Osteoblast (primary cell): Measurements from ENCODE around the gene VASH2. TPM values are rescaled to one million over a fixed set of nuclear protein-coding genes. Genes with fewer than 3 reads are reported as not detected.

Source experiments
- DNase-seq: peaks from one replicate; pipeline ENCODE4 v3.0.0; 2011; ENCODE audit warnings: low spot score, mixed read lengths; ENCODE audit not compliant: insufficient read length; ENCODE audit errors: missing footprints
- H2AFZ ChIP-seq: 2 replicates; pipeline ENCODE4 v1.6.0; 2011; ENCODE audit warnings: mild to moderate bottlenecking, low read length
- H3K27ac ChIP-seq: 2 replicates; pipeline ENCODE4 v1.5.1; 2011; ENCODE audit warnings: mild to moderate bottlenecking, low read depth, low read length, moderate library complexity
- H3K27me3 ChIP-seq: 2 replicates; pipeline ENCODE4 v1.6.0; 2012; ENCODE audit warnings: mild to moderate bottlenecking, control low read depth, inconsistent platforms, low read length, moderate library complexity; ENCODE audit not compliant: insufficient read depth
- H3K36me3 ChIP-seq: 2 replicates; pipeline ENCODE4 v1.5.1; 2011; ENCODE audit warnings: mild to moderate bottlenecking, low read length, control low read depth, moderate library complexity; ENCODE audit not compliant: insufficient read depth
- H3K4me1 ChIP-seq: 2 replicates; pipeline ENCODE4 v1.5.1; 2011; ENCODE audit warnings: mild to moderate bottlenecking, low read length, control low read depth, moderate library complexity; ENCODE audit not compliant: insufficient read depth
- H3K4me2 ChIP-seq: 2 replicates; pipeline ENCODE4 v1.6.0; 2011; ENCODE audit warnings: mild to moderate bottlenecking, low read length; ENCODE audit not compliant: insufficient read depth
- H3K4me3 ChIP-seq: fragments of 200-600 bp; sonication (generic); 3 replicates; pipeline ENCODE4 v1.5.1; 2012; ENCODE audit warnings: mild to moderate bottlenecking, low read length, inconsistent platforms; ENCODE audit not compliant: insufficient read depth
- H3K79me2 ChIP-seq: 2 replicates; pipeline ENCODE4 v1.6.0; 2012; ENCODE audit warnings: mild to moderate bottlenecking, low read length, control low read depth, inconsistent platforms; ENCODE audit not compliant: insufficient read depth
- H3K9me3 ChIP-seq: 2 replicates; pipeline ENCODE4 v1.5.1; 2011; ENCODE audit warnings: low read depth, low read length, control low read depth
- H4K20me1 ChIP-seq: 2 replicates; pipeline ENCODE4 v1.6.0; 2012; ENCODE audit warnings: mild to moderate bottlenecking, low read length, control low read depth; ENCODE audit not compliant: insufficient read depth
- total RNA-seq: library from RNA; depleted of rRNA; stranded (reverse); fragments of >200 nt; gene quantifications from 2 replicates; pipeline ENCODE4 v1.2.3, GENCODE V29; 2012
- TF ChIP-seq, protein P1 (sequence below): IDR thresholded peaks from 2 replicates; pipeline ENCODE4 v1.5.1; 2011; ENCODE audit warnings: mild to moderate bottlenecking, low read depth, low read length, moderate library complexity; ENCODE audit errors: extremely low read depth

Gene VASH2
- total RNA-seq, 1 donor = 1.1 TPM

DNA sequence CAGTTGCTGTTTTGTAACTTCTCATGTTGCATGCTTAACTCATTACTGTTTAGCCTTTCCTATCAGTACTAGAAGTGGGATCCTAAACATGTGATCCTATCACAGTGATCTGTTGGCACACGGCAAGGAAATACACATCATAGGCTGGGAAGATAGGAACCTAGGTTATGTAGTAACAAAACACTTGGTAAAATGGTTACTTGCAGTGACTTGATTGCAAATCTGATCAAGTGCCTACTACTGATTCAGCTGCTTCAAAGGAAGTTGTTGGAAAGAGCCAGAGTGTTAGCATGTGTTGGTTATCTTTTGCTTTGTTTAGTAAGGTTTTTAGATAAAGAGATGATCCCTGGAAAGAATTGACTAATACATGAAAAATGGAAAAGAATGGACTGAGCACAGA lies 8.9 kb upstream of the VASH2 start:
- no peaks in the 10 kb centered on the region for H3K9me3 ChIP-seq
- no peak overlapping the region for H3K4me3 ChIP-seq
- H3K27ac ChIP-seq = no peak overlapping the region
- no peak overlapping the region for H2AFZ ChIP-seq
- no peak overlapping the region for H3K4me2 ChIP-seq
- no peaks in the 10 kb centered on the region for H4K20me1 ChIP-seq
- H3K27me3 ChIP-seq = peaks cover 1% of the 10 kb centered on the region
- DNase-seq = no peak
- TF ChIP-seq, protein P1, sequence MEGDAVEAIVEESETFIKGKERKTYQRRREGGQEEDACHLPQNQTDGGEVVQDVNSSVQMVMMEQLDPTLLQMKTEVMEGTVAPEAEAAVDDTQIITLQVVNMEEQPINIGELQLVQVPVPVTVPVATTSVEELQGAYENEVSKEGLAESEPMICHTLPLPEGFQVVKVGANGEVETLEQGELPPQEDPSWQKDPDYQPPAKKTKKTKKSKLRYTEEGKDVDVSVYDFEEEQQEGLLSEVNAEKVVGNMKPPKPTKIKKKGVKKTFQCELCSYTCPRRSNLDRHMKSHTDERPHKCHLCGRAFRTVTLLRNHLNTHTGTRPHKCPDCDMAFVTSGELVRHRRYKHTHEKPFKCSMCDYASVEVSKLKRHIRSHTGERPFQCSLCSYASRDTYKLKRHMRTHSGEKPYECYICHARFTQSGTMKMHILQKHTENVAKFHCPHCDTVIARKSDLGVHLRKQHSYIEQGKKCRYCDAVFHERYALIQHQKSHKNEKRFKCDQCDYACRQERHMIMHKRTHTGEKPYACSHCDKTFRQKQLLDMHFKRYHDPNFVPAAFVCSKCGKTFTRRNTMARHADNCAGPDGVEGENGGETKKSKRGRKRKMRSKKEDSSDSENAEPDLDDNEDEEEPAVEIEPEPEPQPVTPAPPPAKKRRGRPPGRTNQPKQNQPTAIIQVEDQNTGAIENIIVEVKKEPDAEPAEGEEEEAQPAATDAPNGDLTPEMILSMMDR = no peak
- no peaks in the 10 kb centered on the region for H3K4me1 ChIP-seq
- H3K79me2 ChIP-seq = no peaks in the 10 kb centered on the region
- no peaks in the 10 kb centered on the region for H3K36me3 ChIP-seq

DNA sequence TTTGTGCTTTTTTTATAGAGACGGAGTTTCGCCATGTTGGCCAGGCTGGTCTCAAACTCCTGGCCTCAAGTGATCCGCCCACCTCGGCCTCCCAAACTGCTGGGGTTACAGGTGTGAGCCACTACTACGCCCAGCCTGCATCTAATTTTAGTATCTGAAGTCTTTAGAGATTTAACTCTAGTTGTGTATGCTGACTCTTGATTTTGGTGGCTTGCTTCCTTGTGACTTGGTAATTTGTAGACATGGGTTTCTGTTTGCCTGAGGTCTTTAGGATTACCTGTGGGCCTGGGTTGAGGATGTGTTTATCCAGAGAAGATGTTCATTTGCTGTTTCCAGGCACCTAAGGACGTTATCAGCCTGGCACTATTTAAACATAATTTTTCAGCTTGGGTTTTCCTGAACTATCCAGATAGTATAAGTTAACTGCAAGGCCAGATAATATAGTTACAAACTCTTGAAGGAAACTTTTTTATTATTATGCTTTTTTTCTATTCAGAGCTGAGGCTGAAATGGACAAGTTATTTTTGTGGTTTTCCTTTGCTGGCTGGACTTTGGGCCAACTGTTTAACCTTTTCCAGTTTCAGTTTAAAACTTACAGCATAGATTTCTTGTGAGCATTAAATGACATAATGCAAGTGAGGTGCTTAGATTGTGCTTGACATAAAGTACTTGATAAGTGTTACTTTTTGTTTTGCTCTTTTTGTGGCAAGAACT lies 7.5 kb upstream of the VASH2 start:
- no peak overlapping the region for H3K4me3 ChIP-seq
- no peak overlapping the region for H3K27ac ChIP-seq
- H4K20me1 ChIP-seq = no peaks in the 10 kb centered on the region
- no peaks in the 10 kb centered on the region for H3K36me3 ChIP-seq
- no peaks in the 10 kb centered on the region for H3K4me1 ChIP-seq
- no peaks in the 10 kb centered on the region for H3K79me2 ChIP-seq
- no peak for DNase-seq
- TF ChIP-seq, protein P1 = no peak
- no peak overlapping the region for H2AFZ ChIP-seq
- no peaks in the 10 kb centered on the region for H3K9me3 ChIP-seq
- H3K4me2 ChIP-seq = no peak overlapping the region
- peaks cover 8% of the 10 kb centered on the region for H3K27me3 ChIP-seq

DNA sequence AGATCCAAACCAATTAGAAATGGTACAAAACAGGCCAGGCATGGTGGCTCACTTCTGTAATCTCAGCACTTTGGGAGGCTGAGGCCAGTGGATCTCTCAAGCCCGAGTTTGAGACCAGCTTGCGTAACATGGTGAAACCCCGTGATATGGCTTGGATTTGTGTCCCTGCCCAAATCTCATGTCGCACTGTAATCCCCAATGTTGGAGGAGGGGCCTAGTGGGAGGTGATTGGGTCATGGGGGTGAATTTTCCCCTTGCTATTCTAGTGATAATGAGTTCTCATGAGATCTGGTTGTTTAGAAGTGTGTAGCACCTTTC lies 7.0 kb upstream of the VASH2 start:
- no peak overlapping the region for H2AFZ ChIP-seq
- H3K4me3 ChIP-seq = no peak overlapping the region
- no peak for DNase-seq
- no peaks in the 10 kb centered on the region for H4K20me1 ChIP-seq
- H3K4me1 ChIP-seq = no peaks in the 10 kb centered on the region
- H3K79me2 ChIP-seq = no peaks in the 10 kb centered on the region
- TF ChIP-seq, protein P1 = no peak
- no peak overlapping the region for H3K27ac ChIP-seq
- H3K36me3 ChIP-seq = no peaks in the 10 kb centered on the region
- H3K27me3 ChIP-seq = peaks cover 9% of the 10 kb centered on the region
- no peak overlapping the region for H3K4me2 ChIP-seq
- H3K9me3 ChIP-seq = no peaks in the 10 kb centered on the region

DNA sequence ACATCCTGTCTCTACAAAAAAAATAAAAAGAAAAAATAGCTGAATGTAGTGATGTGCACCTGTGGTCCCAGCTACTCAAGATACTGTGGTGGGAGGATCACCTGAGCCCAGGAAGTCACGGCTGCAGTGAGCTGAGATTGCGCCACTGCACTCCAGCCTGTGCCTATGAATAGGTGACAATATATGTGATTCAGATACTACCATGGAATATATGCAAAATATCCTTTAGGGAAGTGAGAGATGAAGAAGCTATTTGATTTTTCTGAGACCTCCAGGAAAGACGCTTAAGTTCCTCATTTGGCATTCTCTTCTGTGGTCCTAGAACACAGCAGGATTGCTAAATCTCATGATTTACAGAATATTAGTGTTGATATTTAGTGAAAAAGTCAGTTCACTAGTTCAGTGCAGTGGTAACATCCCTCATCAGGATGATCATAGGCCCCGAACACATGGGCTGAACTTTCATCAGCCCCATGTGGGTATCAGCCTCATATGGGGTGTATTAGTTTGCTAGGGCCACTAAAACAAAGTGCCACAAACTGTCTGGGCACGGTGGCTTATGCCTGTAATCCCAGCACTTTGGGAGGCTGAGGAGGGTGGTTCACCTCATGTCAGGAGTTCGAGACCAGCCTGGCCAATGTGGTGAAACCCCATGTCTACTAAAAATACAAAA lies 6.0 kb upstream of the VASH2 start:
- Histone ChIP-seq H3K4me3 (no peak overlapping the region), H4K20me1 (no peaks in the 10 kb centered on the region), H2AFZ (no peak overlapping the region), H3K79me2 (no peaks in the 10 kb centered on the region), H3K4me1 (no peaks in the 10 kb centered on the region), H3K4me2 (no peak overlapping the region), H3K27ac (no peak overlapping the region), H3K36me3 (no peaks in the 10 kb centered on the region), H3K9me3 (no peaks in the 10 kb centered on the region), H3K27me3 (peaks cover 15% of the 10 kb centered on the region)
- no peak for DNase-seq
- TF ChIP-seq, protein P1 = no peak
